SKM-1 treated with dmso at 0.1 percent for 144 hours (cell line): ENCODE data around the gene ELF4.
A peak's percentile ranks its signal among the peaks of the same experiment; 100 is the strongest.

Source experiments
- DNase-seq: peaks from one replicate; lab custom pipeline; 2025; ENCODE audit not compliant: unreplicated experiment; lab: John Stamatoyannopoulos, UW

Gene ELF4

DNA sequence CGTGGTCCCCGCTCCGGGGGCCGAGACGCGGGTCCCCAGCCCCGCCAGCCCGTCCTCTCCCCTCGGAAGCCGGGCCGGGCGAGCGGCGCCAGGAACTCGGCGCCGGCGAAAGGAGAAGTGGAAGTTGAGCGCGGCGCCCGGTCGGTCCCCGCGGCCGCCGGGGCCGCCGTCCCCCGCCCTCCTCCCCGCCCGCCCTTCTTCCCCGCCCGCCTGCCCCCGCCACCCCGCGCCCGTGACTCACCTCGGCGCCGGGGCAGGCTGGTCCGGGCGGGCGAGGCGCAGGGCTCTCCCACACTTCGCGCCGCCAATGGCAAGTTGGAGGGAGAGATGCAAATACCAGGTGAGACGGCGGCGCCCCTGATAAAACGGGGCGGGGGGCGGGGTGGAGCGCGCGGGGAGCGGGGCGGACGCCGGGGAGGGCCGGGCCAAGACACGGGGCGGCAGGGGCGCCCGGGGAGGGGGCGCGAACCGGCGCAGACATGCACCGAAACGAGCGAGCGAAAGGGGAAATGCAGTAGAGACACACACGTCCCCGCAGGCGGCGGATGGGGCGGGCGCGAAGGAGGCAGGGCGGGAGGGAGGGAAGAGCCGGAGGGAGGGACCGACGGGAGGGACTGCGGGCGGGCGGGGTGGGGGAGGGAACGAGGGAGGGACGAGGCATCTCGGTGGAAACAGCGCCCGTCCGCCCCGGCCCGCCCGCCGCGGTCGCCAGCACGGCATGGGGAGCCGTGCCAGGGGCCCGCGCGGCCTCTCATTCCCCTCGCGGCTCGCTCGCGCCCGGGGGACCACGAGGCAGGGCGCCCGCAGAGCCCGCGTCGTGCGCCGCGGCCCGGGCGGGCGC, at the start of gene ELF4:
Gene ELF4, minus strand, starts transcription at position 119 of the 841 bp plus-strand sequence. CDS start 29,167 bp downstream, outside the sequence.
- DNase-seq = peak; percentile 36

DNA sequence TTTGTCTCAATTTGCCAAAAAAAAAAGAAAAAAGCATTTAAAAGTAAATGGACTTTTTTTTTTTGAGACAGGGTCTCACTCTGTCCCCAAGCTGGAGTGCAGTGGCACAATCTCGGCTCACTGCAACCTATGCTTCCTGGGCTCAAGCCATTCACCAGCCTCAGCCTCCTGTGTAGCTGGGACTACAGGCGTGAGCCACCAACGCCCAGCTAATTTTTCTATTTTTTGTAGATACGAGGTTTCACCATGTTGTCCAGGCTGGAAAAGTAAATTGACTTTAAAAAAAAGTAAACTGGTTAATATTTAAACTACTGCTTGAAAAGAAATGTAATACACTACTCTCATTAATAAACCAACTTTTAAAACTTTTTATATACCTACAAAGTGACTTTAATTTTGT, 49.5 kb upstream of the ELF4 start:
- no peak for DNase-seq

DNA sequence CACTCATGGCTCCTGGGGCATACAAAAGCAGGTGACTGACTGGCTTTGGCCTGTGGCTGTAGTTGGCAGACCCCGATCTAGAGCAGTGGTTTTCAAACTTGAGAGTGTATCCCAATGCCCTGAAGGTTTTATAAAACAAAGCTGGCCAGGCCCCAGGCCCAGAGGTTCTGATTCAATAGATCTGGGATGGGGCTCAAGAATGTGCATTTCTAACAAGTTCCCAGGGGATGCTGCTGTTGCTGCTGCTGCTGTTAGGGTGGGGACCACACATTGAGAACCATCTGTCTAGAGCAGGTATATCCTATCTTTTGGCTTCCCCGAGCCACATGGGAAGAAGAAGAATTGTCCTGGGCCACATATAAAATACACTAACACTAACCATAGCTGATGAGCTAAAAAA, 48.0 kb upstream of the ELF4 start:
- no peak for DNase-seq

DNA sequence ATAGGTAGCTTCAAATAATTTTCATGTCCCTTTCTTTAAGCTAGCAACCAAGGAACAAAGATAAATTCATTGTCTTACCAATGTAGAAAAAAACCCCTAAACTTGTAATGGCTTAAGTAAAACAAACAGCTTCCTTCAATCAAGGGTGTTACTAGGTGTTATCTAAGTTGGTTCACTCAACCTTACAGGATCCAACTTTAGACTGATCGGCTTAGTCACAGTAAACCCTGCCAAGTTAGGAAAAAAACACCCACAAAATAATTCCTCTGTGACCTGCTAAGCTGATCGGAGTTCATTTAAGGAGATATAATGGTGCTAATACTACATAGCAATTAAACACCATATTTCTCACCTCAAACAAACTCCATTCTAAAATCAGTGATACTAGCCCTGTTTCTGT, 45.3 kb upstream of the ELF4 start:
- no peak for DNase-seq

DNA sequence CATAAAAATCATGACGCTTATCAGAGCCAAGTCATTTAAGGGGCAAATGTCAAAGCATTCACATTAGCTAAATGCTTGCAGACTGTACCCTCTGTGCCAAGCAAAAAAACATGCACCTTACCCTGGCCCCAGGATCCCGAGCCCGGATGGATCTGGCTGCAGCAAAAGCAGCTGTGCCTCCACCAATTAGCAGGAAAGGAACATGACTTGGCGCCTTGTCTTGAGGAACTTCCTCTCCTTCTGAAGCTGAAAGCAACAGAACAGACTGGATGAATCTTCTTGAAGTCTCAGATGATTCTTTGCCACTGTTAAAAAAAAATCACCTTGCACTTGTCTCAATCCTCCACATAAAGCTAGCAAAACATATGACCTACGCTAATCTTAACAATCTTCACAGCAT, 37.3 kb upstream of the ELF4 start:
- DNase-seq = no peak

DNA sequence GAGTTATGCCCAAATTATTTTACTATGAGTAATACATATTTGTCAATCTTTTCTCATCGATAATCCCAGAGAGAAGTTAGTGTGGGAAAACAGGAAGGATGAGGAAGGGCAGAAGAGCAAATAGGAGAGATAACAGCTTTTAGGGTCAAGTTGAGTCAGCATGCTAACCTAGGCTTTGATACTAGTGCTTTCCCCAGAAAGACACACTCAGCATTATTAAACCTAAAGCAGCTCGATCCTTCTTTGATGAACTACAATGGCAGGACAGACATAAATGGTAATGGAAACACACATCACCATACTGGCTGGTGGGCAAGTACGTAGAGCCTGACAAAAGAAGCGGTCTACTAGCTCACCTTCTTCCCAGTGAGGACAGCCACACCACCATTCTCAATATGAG, 34.8 kb upstream of the ELF4 start:
- DNase-seq = no peak

DNA sequence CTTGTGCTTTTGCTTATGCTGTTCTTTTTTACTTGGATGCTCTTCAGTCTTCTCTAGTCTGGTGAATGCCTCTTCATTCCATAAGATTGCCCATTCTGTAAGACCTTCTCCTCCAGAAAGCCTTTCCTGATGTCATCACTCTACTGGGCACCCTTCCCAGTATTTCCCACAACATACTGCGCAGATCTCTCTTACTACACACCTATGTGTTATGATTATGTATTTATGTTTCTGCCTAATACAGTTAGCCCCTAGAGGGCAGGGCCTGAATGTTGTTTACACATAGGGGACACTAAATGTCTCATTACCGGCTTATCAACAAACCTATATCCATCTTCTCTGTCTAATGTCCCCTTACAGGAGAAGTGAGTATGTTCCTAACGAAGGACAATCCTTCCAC, 34.2 kb upstream of the ELF4 start:
- no peak for DNase-seq

DNA sequence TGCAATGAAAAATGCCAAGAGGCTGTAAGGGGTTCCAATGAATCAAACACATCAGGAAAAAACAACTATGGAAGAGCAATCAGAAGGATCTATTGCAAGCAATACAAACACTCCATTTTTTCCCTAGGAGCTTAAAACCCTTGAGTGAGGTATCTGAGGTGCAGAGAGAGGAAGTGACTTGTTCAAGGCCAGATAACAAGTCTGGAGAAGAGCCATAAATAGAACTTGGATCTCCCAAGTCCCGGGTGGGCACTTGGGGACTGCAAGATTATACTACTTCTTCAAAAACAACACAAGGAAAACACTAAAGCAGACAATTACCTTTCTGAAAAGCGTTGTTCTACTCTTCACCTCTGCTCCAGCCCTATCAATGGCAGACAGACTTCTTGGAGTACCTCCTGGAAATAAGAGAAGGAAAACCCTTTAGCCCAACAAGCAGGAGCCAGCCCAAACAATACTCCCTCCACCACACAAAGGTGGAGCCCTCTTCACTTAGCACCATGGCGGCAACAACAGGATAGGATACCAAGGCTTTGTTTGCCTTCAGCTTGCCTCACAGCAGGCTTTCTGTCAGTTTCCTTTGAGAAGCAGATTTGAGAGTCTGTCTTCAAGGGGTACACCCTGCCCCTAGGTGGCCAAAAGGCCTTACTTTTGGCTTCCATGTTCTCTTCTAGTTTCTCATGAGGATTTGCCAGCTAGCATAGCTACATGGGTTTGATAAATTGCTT, 29.3 kb upstream of the ELF4 start:
- no peak for DNase-seq

DNA sequence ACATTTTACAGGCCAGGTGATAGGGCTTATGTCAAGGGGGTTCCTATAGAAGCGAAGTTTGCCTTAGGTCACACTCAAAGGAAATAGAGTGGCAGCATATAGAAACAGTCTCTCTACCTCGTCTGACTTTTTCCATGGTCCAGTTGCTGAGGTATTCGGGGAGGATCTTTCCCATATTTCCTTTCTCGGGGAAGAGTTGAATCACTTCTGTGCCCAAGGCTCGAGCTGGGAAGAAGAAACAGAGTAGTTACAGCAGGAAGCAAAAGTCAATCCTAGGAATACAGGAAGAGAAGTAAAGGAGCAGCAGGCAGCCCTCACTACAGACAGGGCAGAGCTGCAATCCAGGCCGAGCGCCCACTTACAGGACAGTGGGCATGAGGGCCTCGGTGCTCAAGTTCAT, 26.7 kb upstream of the ELF4 start:
- no peak for DNase-seq

DNA sequence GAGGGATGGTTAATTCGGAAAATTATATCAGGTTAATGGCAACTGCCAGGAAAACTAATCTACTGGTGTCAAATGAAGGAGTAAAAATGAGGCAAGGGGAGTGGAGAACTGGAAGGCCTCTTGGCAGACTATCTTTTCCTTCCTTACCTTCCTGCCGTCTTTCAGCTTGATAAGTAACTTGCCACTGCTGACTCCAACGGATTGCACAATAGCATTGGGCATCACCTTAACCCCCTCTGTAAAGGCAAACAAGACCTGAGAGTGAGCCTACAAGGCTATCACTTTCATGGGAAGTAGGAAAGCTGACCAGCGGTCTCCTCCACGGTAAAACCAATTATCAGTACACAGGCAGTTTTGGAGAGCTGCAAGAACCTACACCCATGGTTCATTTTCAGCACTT, 26.2 kb upstream of the ELF4 start:
- DNase-seq = no peak

DNA sequence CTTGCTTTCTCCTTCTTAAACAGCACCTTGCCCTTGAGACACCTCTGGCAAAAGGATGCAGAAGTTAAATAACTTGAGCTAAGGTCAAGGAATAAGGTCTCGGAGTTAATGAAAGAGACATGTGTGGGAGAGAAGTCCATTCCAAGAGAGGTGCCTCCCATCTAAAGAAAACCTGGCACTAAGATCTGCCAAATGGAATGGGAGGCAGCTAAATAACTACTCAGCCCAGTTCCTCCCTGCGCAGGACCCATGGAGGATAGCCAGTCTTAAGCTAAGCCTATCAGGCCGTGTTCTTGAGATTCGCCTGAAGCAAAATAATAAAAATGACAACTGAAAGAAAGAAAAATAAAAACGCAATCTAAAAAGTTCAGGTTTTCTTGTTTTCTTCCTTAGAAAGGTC, 20.7 kb upstream of the ELF4 start:
- no peak for DNase-seq

DNA sequence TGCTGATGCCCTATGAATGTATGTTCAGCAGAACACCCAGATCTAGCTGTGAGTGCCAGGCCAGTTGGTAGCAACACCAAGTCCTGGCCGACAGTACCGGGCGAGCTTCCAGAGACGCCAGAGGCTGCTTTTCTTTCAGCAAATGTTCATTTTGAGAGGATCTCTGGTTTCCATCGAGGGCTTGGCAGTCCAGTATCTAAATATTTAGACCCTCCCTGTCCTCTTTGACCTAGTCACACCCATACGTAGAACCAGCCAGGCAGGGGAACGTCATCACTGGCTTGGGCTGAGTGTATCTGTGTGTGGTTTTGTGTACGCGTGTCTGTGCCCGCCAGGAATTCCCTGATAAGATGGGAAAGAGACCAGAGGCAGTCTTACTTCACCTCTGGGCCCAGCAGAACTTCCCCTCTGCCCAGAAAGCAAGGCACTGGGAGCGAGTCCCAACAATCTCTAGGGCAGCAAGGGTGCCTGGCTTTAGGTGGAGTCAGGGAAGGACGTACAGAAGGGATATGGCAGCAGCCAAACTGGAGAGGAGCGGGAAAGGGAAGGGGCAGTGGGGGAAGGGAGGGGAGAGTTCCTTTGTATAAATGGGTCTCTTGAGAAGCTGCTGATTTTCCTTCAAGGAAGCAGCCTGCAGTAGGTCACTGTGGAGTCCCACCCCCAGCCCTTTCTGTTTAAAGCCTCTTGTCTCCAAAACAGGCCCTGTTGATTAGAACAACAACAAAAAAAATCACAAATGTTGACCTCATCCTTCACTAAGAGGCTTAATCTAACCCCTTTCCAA, 15.0 kb upstream of the ELF4 start:
- no peak for DNase-seq

DNA sequence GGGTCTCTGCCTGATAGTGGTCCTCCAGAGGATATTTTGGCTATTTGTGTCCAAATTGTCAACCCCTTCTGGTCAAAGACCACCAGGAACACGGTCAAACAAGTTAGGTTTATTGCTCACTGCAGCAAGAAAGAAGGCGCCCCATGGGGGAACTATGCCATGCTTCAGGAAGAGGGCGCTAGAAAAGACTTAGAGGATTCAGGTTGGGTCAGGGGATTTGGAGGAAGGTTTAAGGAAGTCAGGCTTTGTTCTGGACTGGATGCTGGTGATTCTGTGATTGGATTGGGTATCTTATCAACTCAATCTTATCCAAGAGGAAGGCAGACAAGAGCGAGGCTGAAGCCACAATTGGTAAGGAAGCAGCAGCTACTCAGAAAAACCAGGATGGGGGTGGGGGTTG, 14.3 kb upstream of the ELF4 start:
- DNase-seq = no peak

DNA sequence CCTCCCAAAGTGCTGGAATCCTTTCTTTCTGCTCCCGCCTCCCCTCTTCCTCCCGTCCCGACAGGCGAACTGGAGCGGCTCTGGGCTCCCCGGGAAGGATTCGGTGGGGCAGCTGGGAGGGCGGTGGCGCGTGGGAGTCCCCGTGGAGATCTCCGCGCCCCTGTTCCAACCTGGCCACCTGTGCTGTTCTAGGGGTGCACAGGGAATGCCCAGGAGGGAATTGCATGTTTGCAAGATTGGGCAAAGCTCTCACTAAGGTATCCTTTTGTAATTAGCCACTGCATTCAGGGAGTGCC, 11.2 kb upstream of the ELF4 start:
- DNase-seq = no peak

DNA sequence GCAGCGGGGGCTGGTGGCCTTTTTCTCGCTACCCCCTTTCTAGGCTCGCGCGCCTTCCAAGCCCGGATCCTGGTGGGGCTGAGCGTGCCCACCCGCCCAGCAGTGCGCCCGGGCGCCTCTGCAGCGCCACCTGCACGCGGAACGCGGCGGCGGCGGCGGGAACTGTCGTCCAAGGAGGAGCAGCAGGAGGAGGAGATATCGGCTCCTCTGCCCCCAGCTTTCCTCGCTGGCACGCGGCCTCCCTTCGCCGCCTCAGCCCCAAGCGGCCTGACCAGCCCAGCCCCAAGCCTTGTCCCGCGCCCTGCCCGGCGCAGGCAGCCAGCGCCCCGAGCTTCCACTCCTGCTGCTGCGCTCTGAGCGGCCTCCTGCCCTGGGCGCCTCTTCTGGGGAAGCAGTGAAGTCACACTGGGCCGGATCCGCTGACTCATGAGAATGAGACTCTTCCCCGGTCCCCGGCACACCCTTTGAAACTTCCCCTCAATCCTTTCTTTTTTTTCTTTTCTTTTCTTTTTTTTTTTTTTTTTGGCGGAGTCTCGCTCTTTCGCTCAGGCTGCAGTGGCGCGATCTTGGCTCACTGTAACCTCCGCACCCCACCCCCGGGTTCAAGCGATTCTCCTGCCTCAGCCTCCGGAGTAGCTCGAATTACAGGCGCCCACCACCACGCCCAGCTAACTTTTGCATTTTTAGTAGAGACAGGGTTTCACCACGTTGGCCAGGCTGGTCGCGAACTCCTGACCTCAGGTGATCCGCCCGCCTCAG, 10.6 kb upstream of the ELF4 start:
- DNase-seq = peak; percentile 37

DNA sequence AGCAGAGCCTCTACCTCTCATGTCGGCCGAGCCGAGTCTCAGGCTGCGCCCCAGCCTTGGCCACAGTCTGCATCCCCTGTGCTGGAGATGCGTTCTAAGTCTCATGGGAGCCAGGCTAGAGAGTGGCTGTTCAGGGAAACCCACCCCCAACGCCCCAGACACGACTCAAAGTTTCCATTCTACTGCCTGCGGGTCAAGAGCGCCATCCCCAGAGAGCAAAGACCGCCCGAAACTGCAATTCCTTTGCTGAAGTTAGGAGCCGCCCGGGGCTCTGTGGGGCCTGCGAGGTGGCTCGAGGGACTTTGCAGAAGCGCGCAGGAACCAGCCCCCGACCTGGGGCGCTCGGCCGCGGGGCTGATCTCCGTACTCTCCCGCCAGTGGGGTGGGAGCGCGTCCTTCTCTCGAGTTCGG, 10.0 kb upstream of the ELF4 start:
- no peak for DNase-seq

DNA sequence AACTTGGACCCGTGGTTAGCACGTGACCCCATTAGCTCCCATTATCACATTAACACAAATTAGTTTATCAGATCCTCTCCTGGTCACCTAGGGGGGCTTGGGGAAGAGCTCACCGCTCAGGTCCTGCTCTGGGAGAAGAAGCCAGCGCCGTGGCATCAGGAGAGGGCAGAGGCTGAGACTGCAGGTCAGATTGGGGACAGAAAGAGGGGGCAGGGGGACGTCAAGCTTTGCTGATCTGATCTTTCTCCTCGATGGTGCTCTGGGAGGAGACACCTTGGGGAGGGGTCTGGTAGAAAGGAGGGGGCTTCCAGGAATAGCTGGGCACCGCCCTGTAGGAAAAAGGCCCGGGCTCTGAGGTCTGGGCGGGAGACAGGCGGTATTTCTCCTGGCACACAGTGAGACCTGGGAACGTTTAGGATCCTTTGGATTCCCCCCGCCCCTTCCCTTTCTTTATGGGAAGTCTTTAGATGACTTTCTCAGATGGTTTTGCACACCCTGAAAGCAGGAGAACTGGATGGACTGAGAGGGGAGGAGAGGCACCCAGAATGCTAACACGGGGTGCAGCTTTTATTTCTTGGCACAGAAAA, 9.1 kb upstream of the ELF4 start:
- no peak for DNase-seq

DNA sequence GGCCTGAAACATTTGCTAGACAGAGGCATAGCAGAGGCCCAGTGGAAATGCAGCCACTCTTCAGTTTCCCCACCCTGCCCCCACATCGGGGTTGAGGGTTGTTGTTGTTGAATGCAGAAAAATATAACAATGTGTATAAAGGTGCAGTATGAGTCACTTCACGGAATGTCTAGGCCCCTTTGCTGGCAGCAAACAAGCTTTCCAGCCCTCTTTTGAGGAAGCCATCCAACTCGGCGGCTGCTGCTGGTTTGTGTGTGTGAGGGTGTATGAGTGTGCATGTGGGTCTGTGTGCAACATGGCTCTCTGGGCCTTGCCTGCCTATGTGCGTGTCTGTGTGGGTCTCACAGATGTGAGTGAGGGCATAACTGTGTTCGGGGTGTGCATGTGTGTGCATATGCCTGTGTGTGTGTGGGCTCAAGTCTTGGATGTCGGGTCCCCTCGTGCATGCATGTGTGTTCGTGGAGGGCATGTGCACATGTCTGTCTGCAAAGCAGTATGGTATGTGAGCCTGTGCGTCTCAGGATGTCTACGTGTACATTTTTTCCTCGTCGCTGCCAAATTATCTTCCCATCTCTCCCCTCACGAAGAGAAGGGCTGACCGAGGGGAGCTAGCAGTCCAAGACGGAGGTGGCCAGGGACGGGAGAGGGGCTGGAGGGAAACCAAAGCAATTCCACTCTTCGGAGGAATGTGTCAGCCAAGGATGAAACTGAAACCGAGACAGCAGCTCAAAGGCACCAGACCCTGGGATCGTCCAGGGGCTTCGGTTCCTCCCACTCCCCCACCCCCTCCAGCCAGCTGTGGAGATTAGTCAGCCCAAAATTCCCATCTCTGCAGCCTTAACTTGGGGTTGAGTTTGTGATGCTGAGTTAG, 8.4 kb upstream of the ELF4 start:
- DNase-seq = no peak

DNA sequence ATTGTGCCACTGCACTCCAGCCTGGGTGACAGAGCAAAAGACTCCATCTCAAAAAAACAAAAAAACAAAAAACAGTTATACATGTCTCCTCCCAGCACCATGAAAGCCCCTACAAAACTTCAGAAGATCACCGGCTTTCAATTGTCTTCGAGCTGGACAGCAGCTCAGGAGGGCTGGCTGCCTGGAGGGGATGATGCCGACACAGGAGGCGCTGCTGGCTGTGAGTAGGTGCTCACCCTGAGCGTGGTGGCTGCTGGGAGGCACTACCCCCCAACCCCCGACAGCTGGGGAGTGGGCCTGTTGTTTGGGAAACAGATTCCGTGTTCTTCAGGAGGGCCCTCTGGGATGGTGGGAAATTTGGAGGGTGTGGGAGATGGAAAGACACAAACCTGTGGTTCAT, 6.9 kb upstream of the ELF4 start:
- DNase-seq = no peak
